EH (cell line): ENCODE data around the gene RAB7A.
"Not testable (repeated sequence)": the region's sequence is repeated elsewhere in the genome, so short reads cannot be mapped to it uniquely, and the experiment has no call there.

ENCODE experiments used
- DNase-seq: peaks from one replicate; pipeline ENCODE4 v3.0.0-alpha.2; 2015; ENCODE audit warnings: low read depth

The RAB7A gene

DNA sequence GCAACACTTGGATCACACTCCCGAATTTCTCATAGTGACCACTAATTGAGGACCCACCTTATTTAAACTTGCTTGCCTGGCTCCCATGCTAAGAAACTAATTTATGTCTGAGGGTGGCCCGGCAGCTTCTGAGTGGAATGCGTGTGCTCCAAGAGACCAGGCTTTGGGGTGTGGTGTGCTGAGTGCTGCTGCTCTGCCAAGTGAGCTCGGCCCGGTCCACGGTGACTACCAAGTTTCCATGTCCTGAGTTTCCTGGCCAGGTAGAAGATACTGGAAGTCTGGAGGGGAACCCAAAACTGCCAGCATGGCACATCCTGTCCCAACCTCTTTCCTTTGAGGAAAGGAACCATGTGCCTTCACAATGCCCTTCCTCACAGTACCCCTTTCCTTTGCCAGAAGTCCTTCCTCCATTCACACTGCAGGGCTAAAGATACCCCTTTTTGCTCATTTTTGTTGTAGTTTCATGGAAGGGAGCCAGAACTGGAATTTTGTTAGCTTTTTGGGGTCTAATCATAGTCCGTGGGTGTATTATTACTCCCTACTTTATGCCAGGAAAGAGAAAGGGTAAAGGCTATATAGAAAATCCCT, 94.4 kb downstream of the RAB7A start:
- no peak for DNase-seq

DNA sequence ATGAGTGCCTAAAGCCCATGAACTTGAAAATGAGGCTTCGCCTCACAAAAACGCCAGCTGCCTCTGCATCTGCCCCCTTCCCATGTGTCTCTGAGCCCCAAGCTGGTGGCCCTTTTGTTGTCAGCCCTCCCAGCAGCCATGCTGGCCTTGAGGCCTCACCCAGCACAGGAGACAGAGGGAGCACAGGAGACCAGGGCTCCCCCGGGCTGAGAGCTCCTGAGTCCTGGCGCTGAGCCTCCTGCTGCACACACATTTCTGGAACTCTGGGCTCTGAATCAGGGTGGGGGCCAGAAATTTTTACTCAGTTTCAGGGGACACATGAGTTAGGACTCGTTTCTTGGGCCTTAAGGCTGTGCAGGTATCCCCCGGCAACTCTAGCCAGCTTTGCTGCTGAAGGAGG, 97.0 kb downstream of the RAB7A start:
- no peak for DNase-seq

DNA sequence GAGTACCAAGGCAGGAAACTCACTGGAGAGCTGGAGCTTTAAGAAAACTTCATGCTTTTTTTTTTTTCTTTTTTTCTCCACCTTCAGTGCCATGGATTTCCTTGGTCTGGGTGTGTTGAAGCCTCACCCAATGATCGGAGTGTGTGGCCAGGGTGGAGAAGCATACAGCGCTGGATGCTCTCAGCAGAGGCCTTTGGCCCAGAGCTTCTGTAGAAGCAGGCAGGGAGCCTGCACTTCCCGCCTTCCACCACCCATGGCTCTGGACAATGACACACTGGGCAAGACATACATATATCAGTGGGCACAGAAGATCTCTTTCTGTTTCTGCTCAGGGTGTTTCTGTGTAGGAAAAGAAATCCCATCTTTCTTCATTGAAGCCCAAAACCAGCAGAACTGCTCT, 97.6 kb downstream of the RAB7A start:
- no peak for DNase-seq

DNA sequence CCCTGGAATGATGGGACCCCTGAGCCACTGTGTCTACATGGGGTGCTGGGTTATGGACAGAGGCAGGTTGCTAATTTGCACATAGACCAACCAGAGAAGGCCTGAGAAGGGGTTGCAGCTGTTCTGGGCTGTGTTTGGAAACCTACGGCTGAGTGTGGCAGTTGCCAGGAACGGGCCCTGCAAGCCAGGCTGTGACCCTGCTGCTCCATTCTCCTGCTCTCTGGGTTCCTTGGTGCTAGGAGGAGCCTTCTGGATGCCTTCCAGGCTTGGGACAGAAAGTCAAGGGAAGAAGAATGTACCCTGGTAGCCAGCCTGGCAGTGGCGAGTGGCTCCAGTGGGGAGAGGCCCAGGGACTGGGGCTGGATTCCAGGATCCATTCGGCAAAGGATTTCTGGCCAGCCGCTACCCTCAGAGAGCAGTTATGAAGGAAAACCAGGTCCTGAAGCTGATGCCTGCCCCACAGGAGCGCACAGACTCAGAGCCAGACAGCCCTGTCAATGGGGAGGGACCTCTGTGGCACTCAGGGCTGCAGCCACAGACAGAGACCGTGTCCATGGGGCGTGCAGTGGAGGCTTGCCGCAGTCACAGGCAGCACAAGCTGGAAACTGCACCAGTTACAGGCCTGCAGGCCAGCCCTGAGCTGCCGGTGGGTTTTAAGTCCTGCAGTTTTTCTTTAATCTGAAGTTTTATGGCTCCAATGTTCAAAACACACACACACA, 98.3 kb downstream of the RAB7A start:
- no peak for DNase-seq

DNA sequence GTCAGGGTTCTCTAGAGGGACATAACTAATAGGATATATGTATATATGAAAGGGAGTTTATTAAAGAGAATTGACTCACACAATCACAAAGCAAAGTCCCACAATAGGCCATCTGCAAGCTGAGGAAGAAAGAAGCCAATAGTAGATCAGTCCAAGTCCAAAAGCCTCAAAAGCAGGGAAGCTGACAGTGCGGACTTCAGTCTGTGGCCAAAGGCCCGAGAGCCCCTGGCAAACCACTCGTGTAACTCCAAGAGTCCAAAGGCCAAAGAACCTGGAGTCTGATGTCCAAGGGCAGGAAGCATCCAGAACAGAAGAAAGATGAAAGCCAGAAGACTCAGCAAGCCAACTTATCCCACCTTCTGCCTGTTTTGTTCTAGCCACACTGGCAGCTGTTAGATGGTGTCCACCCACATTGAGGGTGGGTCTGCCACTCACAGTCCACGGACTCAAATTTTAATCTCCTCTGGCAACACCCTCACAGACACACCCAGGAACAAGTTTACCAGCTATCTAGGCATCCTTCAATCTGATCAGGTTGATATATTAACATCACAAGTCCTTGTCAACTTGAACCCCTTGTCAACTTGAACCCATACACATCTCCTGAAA, 99.2 kb downstream of the RAB7A start:
- no peak for DNase-seq

DNA sequence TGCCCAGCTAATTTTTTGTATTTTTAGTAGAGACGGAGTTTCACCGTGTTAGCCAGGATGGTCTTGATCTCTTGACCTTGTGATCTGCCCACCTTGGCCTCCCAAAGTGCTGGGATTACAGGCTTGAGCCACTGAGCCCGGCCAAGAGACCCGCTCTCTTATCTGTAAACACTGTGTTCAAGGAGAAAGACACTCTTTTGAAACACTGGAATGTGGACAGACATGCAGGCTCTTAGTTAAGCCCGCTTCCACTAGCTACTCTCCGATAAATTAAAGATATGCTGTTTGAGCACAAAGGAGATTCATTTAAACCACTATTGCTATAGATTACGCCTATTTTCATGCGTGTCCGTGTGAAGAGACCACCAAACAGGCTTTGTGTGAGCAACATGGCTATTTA, 103.1 kb downstream of the RAB7A start:
- DNase-seq: not testable (repeated sequence)

DNA sequence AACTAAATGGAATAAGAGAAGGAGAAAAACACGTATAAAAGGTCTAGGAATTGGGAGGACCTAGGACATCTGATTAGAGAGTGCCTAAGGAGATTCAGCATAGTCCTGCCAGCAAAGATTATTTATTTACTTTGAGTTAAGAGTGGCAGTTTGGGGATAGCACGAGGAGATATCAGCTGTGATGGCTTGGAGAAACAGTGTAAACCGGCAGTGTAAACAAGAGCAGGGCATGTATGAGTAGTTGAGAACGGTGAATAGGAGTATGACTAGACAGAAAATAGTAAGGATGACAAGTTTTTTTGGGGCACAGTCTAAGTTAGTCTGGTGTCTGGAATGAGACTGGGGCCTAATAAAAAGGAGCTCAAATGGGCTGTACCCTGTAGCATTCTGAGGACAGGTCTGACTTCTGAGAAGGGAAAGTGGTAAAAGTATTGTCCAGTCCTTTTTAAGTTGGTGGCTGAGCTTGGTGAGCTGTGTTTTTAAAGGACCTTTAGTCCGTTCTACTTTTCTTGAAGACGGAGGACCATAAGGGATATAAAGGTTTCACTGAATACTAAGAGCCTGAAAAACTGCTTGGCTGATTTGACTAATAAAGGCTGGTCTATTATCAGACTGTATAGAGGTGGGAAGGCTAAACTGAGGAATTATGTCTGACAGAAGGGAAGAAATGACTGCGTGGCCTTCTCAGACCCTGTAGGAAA, 104.1 kb downstream of the RAB7A start:
- not testable (repeated sequence) for DNase-seq

DNA sequence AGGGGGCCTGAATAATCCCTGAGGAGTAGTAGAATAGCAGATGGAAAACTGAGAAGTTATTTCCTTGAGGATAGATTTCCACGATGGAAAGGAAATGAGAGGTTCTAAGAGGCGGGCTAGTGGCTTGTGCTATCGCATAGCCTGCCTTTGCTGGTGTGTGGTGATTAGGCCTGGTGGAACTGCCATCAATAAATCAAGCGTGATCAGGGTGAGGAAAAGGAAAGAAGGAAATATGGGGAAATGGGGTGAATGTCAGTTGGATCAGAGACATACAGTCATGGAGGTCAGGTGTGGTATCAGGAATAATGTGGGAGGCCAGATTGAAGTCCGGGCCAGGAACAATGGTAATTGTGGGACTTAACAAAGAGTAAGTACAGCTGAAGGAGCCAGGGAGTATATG, 104.8 kb downstream of the RAB7A start:
- not testable (repeated sequence) for DNase-seq

DNA sequence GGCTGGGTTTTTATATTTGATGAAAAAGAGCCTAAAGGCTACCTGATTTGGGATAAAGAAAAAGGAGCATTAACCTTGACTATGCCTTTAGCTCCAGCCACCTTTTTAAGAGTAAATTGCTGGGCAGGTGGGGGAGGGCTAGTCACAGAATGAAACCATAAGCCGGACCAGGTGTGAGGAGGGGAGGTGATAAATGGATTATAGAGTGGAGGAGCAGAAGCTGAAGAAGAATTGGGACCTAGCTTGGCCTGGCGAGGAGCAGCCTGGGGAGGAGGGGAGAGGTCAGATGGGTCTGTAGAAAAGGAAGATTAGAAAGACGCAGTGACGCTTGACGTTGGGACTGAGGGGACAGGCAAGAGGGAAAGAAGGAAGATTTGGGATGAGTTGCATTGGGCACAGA, 107.0 kb downstream of the RAB7A start:
- not testable (repeated sequence) for DNase-seq

DNA sequence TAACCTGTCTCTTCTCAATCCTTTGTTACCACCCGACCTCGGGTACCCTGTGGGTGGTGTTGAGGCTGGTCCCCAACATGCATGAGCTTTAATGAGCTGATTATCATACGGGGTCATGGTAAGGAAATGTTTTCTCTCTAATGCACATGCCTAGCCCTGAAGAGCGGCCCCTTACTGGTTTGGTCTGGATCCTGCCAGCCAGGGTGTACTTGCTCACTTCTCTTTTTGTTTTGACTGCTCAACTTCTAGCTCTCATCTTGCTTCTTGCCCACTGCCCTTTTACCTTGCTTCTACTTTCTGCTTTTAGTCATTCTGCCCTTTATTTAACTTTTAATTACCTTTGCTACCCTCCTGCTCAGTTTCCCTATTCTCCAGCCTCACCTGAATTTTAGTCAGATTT, 109.1 kb downstream of the RAB7A start:
- DNase-seq: no peak

DNA sequence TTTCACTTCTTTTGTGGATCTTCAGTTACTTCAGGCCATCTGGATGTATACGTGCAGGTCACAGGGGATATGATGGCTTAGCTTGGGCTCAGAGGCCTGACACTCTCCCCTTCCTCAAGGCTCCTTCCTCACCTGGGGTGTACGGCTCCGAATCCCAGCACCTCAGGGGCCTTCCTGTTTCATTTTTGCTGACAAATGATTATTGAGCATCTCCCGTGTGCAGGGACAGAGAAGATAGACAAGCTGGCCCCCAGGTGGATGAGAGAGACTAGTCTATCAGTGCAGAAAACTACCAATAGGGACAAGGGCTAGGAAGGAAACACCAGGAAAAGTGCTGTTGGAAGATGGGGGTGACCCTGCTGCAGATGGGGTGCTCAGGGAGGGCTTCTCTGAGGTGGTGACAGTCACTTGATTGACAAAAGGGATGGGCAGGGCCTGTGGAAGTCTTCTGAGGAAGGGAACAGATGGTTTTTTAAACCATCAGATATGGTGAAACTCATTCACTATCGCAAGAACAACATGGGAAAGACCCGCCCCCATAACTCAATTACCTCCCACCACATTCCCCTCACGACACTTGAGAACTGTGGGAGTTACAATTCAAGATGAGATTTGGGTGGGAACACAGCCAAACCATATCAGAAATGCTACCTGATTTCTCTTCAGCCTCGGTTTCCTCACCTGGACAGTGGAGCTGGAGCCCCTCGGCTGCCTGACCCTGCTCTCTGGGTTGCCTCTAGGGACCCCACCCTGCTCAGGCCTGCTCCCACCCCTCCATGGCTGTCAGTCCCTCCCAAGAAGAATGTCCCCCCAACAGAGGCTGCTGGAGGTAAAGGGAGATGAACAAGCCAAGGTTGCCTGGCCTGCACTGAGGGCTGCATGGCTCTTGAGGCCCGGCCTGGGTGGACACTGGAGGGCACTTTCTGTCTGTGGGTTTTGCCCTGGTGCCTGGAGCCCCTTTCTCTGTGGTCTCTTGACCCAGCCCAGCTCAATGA, 116.2 kb downstream of the RAB7A start:
- DNase-seq: no peak

DNA sequence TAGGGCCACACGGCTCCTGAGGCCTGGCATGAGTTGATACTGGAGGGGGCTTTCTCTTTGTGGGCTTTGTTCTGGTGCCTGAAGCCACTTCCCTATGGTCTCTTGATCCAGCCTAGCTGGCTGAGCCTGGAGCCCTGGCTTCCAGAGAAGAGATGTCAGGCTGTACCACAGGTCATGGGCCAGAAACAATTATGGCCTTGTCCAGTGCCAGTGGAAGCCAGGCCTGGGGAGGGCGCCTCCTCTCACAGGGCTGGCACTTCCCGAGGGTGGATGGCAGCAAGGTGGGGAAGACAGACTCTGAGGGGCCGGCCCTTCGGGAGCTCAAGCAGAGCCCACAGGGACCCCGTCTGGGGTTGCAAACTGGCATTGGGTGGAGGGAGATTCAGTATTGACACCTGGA, 118.5 kb downstream of the RAB7A start:
- no peak for DNase-seq

DNA sequence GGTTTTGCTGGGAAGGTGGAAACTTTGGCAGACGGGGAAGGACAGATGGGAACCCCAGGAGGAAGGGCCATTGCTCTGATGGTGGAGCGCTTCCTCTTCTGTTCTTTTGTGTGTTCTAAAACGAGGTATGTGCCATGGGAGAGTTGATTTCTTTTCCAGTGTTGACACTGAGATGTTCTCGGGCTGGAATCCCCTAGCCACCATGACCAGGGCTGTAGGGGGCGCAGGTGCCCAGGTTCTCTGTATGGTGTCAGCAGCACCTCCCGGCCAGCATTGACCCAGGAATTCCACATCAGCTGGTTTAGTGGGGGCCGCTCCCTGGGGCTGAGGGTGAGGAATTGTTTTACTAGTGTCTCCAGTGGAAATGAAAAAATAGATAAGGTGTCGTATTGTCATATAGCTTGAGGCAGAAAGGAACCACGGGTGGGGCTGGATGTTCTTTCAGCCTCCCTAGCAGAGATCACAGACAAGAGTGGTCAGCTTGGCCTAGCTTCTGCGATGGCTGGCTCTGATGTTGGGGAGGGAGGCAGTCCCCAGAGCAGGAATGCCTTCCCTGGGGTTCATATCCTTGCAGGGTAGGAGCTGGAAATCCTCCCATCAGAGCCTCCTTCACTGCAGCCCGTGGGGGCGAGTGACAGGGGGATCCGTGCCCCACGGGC, 119.3 kb downstream of the RAB7A start:
- no peak for DNase-seq

DNA sequence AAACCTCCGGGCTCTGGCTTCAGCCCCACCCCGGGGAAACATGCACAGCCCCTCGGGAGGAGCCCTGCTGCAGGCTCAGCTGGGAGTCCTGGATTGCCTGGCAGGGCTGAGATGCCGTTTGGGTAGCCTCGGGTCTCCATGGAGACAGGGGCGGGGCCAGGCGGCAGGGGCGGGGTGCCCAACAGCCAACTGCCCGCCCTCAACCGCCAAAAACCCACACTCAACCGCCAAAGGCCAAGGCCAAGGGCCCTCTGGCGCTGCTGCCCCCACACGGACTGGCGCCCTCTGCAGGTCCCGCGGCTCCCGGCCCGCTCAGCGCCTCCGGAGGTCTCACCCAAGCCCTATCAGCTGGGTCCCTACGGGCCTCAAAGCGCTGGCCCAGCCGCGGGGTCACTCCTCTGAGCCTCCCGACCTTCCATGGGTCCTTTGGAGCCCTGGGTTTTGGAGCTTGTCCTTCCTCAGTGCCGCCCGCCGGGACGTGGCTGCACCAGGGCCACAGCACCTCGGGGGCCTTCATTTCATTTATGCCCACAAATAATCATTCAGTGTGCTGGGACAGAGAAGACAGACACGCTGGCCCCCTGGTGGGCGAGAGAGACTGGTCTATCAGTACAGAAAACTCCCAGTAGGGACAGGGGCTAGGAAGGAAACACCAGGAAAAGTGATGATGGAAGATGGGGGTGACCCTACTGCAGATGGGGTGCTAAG, 119.9 kb downstream of the RAB7A start:
- DNase-seq: peak; percentile 83

DNA sequence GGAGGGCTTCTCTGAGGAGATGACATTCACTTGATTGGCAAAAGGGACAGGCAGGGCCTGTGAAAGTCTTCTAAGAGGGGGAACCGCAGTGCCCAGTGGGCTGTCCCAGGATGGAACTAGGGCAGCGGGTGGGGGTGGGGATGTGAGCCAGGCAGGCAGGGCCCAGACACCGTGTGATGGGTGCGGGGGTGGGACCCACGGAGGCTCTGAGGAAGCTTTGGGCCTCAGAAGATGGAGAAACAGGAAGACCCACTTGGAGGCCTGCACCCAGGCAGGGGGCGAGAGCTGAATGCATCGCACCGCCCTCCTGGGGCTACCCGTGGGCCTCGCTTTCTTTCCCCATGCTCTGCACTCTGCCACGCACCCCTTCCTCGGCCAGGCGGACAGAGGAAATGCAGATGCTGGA, 120.5 kb downstream of the RAB7A start:
- DNase-seq: no peak

DNA sequence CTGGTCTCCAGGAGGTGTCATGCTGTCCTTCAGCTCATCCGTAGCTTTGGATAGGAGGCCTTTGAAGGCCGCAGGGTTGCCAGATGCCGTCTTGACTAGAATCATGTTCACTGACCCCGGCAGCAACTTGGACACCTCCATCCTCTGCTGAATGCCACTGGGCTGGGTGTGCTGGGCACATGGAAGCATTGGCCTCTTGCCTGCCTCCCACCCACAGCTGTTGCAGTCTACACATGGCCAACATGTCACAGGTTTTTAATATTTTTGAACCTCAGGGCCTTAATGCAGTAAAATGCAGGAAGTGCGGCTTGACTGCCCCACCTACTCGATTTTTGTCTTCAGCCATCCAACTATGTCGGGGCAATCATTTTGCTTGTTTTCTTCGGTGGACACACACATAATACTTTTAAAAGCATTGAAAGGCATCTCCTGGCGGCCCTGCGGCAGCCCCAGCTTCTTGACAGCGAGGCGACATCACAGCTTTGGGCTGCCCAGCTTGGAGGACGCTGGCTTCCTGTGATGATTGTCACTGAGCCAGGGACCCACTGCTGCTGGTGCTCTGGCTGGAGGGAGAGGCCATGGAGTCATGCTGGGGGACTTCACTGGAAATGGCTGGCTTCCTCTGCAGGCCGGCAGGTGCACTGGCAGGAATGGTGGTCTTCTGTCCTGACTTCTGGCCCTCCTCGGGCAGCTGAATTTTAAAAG, 121.8 kb downstream of the RAB7A start:
- no peak for DNase-seq

DNA sequence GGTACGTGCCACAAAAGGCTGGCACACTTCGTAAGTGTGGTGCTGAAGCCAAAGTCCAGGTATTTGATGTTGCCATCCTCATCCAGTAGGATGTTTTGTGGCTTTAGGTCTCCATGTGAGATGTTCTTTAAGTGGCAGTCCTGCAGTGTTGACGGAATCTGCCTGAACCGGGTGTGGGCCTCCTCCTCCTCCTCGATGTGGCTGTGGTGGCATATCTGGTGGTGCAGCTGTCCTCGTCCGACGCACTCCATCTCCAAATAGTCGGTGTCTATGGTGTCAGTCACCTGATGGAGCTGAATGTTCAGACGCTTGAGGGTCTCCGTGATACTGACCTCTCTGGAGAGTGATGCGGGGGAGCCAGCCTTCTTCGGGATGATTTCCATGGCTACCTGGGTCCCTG, 123.0 kb downstream of the RAB7A start:
- no peak for DNase-seq

DNA sequence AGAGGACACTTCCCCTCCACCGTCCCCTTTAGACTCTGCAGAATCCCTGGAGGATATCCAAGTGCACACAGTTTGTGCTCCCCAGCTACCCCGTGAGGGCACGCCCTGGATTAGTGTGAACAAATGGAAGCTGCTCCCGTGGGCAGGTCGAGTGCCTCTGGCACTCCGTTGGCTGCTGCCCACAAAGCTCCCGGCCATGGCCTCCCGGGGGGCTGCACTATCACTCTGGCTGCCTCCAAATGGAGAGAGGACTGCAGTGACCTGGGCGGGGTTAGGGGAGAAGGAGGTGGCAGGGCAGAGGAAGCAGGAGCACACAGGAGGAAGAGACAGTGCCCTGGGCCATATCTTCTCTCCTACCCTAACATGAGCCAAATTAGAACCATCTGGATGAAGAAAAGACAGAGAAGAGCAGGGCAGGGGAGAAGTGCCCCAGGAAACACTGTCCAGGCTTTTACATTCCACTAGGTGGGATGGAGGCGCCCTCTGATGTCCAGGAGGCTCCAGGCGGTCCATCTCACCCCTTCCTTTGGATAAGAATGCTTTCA, 124.0 kb downstream of the RAB7A start:
- peak; percentile 68 for DNase-seq

DNA sequence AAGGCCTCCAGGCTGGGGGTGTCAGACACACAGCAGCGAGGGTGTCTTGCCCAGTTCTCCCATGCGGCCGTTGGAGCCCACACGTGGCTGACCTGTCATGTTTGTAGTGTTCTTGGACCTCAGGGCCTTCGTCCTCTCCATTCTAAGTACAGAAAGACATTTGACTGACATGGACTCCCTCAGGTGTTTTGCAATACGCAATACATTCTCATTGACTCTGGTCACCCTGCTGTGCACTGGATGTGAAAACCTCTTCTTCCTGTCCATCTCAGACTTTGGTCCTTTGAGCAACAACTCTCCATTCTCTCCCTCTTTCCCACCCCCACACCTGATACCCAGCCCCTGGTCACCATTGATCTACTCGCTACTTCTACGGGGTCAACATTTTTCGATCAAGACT, 124.6 kb downstream of the RAB7A start:
- DNase-seq: no peak

DNA sequence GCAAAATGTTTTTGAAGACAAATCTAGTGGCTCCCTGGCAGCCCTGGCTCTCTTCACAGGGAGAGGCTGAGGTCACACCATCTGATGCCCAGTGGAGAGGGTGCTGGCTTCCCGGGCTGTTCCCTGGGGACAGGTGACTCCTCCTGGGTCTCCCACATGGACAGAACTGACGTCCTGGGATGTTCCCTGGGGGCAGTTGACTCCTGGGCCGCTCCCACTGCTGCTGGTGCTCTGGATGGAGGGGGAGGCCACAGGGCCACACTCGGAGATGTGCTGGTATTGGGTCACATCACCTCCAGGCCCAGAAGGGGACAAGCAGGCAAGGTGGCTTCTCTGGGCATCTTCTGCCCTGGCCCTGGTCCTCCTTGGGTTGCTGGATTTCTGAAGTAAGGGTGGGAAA, 125.6 kb downstream of the RAB7A start:
- DNase-seq: no peak
